Lung (tissue), 12 donors: ENCODE results near the gene CTR9. TPM values are rescaled to one million over a fixed set of nuclear protein-coding genes. Genes with fewer than 3 reads are reported as not detected.
A peak's percentile ranks its signal among the peaks of the same experiment; 100 is the strongest.
"Not testable (repeated sequence)": the region's sequence is repeated elsewhere in the genome, so short reads cannot be mapped to it uniquely, and the experiment has no call there.

Experiments
- ATAC-seq: fragments of 200-7000 bp; cut with Tn5 transposase; one replicate; pipeline ENCODE4 v1.9.1; 2020; ENCODE audit warnings: moderate number of reproducible peaks; ENCODE audit not compliant: insufficient read depth, low FRiP score
- DNase-seq, 3 donors: peaks; one replicate each; pipeline ENCODE4 v3.0.0-alpha.2; 2013 to 2017
- H3K27ac ChIP-seq, 2 donors: one replicate each; pipeline ENCODE4 v1.5.1; 2013; ENCODE audit warnings: mild to moderate bottlenecking in 2 of 2, moderate library complexity in 2 of 2, control low read depth in 1 of 2, inconsistent platforms in 1 of 2, low read depth in 1 of 2, low read length in 1 of 2
- H3K27me3 ChIP-seq, 3 donors: one replicate each; pipeline ENCODE4 v1.5.1; 2013; ENCODE audit warnings: low read length in 2 of 3; ENCODE audit not compliant: control insufficient read depth in 3 of 3, insufficient read depth in 3 of 3
- H3K36me3 ChIP-seq, 4 donors: one replicate each; pipeline ENCODE4 v1.5.1; 2013; ENCODE audit warnings: low read length in 4 of 4, mild to moderate bottlenecking in 1 of 4, moderate library complexity in 1 of 4; ENCODE audit not compliant: control insufficient read depth in 4 of 4, insufficient read depth in 4 of 4
- H3K4me1 ChIP-seq, 5 donors: one replicate each; pipeline ENCODE4 v1.5.1; 2013; ENCODE audit warnings: low read length in 5 of 5, mild to moderate bottlenecking in 2 of 5, moderate library complexity in 1 of 5; ENCODE audit not compliant: control insufficient read depth in 5 of 5, insufficient read depth in 5 of 5
- H3K4me3 ChIP-seq: one replicate; pipeline ENCODE4 v1.5.1; 2013; ENCODE audit warnings: mild to moderate bottlenecking, control low read depth, moderate library complexity
- H3K9ac ChIP-seq, 2 donors: one replicate each; pipeline ENCODE4 v1.5.1; 2013; ENCODE audit warnings: low read length in 2 of 2, control low read depth in 1 of 2; ENCODE audit not compliant: insufficient read depth in 1 of 2
- H3K9me3 ChIP-seq, 4 donors: one replicate each; pipeline ENCODE4 v1.5.1; 2013; ENCODE audit warnings: low read length in 3 of 4, mild to moderate bottlenecking in 1 of 4, moderate library complexity in 1 of 4; ENCODE audit not compliant: control insufficient read depth in 4 of 4, insufficient read depth in 3 of 4
- CTCF ChIP-seq: IDR thresholded peaks from 2 replicates; pipeline ENCODE4 v1.5.1; 2012; ENCODE audit warnings: mild to moderate bottlenecking; ENCODE audit errors: control extremely low read depth, extremely low read depth
- WGBS, 2 donors: extraction: QIAGEN DNeasy Blood & Tissue Kit; methylation state at CpG; one replicate each; pipeline ENCODE4 v1.1.7; 2013; 5-methylcytosine and 5-hydroxymethylcytosine counted together
- polyA plus RNA-seq, 2 donors: library from polyadenylated mRNA; stranded (reverse); fragments of 200-250 nt; gene quantifications; one replicate each; pipeline ENCODE4 v1.2.1, GENCODE V29; 2013
- total RNA-seq, 2 donors: library from RNA; depleted of rRNA in 1 of 2; stranded (reverse); fragments of >200 nt in 1 of 2; gene quantifications; one replicate each; pipeline ENCODE4 v1.2.1, GENCODE V29; 2014 to 2021
- donor health status: control.
- donor health status: control.
- donor health status: Bipolar disorder and iron deficiency.
- donor health status: healthy.
- donor health status: DM: yes; HTN: yes; CAD: no.

Gene CTR9
- total and polyA plus RNA-seq, 4 donors, result 13.2 to 40.0 (median 22.1) TPM

GRCh38 chr11:10809373-10810160 is 58.5 kb downstream of the CTR9 start:
- peak in 2 of 3 donors; percentile 74 to 75 for DNase-seq
- Histone ChIP-seq H3K4me3 (peak overlapping the region; percentile 30), H3K9me3 (no peaks in the 10 kb centered on the region), H3K27me3 (no peaks in the 10 kb centered on the region), H3K9ac (peak overlapping the region; percentile 85 to 99), H3K4me1 (peaks cover 2 to 27% (median 17%) of the 10 kb centered on the region in 5 donors), H3K27ac (peak overlapping the region; percentile 98 to 99), H3K36me3 (peaks cover 12 to 37% (median 22%) of the 10 kb centered on the region in 4 donors)
- peak; percentile 7 for ATAC-seq
- WGBS, 2 donors, result 2 to 3% methylated on average over 29 of the region's 29 CpGs
- TF ChIP-seq CTCF, result no peak

DNA sequence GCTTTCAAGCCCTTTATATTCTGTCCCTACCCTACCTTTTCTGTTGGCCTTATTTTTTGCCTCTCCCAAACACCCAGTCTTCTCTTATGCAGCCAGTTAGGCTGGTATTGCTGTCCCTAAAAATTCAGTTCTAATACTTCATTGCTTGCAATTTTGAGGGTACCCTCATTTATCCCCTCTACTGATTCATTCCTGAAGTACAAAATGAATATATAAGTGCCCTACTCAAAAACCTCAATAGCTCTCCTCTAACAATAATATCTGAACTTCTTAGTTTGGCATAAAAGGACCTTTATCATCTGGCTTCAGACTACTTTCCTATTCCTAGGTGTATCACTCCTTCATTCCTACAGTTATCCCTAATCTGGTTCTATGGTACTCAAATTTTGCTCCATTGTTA is 62.9 kb downstream of the CTR9 start:
- Histone ChIP-seq H3K4me1 (peaks cover 0 to 4% (median 0%) of the 10 kb centered on the region in 5 donors), H3K4me3 (no peak overlapping the region), H3K9me3 (no peaks in the 10 kb centered on the region), H3K27ac (no peak overlapping the region), H3K36me3 (no peaks in the 10 kb centered on the region), H3K9ac (no peak overlapping the region), H3K27me3 (no peaks in the 10 kb centered on the region)
- no peak for TF ChIP-seq CTCF
- no peak for ATAC-seq
- no peak for DNase-seq

DNA sequence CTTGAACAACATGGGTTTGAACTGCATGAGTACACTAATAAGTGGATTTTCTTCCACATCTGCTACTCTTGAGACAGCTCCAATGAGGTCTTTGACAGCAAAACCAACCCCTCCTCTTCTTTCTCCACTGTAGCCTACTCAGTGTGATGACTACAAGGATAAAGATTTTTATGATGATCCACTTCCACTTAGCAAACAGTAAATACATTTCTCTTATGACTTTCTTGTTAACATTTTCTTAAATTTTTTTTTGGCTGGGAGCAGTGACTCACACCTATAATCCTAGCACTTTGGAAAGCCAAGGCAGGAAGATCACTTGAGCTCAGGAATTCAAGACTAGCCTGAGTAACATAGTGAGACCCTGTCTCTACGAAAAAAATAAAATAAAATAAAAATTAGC is 67.5 kb downstream of the CTR9 start:
- Histone ChIP-seq H3K27me3 (no peaks in the 10 kb centered on the region), H3K4me3 (no peak overlapping the region), H3K27ac (no peak overlapping the region), H3K9me3 (no peaks in the 10 kb centered on the region), H3K4me1 (peaks cover 0 to 8% (median 0%) of the 10 kb centered on the region in 5 donors), H3K9ac (no peak overlapping the region), H3K36me3 (no peaks in the 10 kb centered on the region)
- ATAC-seq (no peak), DNase-seq (no peak)
- WGBS, 2 donors, result 86 to 96% methylated on average over 1 of the region's 1 CpG
- no peak for TF ChIP-seq CTCF

DNA sequence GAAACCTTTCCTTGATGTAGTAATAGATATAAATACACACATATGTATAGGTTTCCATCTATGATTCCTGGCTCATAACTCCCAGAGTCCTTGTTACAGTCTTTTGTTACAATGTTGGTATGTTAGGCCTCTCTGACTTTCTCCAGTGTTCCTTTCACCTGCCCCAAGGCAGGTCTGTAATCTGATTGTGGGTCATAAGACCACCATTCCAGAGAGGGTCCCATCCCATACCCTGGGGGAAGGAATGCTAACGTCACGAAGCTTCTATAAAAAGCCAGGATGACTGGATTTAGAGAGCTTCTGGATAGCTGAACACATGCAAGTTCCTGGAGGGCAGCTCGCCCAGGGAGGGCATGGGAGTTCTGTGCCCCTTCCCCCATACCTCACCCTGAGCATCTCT is 71.4 kb downstream of the CTR9 start:
- H3K27ac ChIP-seq, H3K9me3 ChIP-seq, H3K36me3 ChIP-seq, ATAC-seq, H3K27me3 ChIP-seq, DNase-seq, H3K9ac ChIP-seq, H3K4me3 ChIP-seq: not testable (repeated sequence)
- H3K4me1 ChIP-seq, result peaks cover 0 to 12% (median 0%) of the 10 kb centered on the region in 5 donors
- WGBS, 2 donors, result 86 to 90% methylated on average over 2 to 3 of the region's 3 CpGs
